HG03432 (cell line): ENCODE data around the gene KCNJ8.
"Not testable (repeated sequence)": the region's sequence is repeated elsewhere in the genome, so short reads cannot be mapped to it uniquely, and the experiment has no call there.

Experiments used
- ATAC-seq: cut with Tn5 transposase; IDR thresholded peaks from one replicate; pipeline ENCODE4 v1.9.1; 2021; ENCODE audit warnings: mild to moderate bottlenecking, moderate library complexity; ENCODE audit not compliant: unreplicated experiment

Gene KCNJ8

GRCh38 chr12:21788089-21788983 lies 13.8 kb upstream of the KCNJ8 start:
- ATAC-seq, result no peak

GRCh38 chr12:21786041-21786531 lies 11.6 kb upstream of the KCNJ8 start:
- ATAC-seq, result no peak

- not testable (repeated sequence) for ATAC-seq
Observed at GRCh38 chr12:21782723-21783122, 8.2 kb upstream of the KCNJ8 start.

GRCh38 chr12:21780786-21781185 lies 6.3 kb upstream of the KCNJ8 start:
- no peak for ATAC-seq

GRCh38 chr12:21776175-21776574 lies 1.7 kb upstream of the KCNJ8 start:
- no peak for ATAC-seq

- ATAC-seq, result no peak
Observed at GRCh38 chr12:21775133-21775820, 771 bp upstream of the KCNJ8 start.

- ATAC-seq, result no peak
Observed at GRCh38 chr12:21773806-21774205, 700 bp downstream of the KCNJ8 start.

- ATAC-seq, result no peak
Observed at GRCh38 chr12:21773263-21773741, 1.2 kb downstream of the KCNJ8 start.

- no peak for ATAC-seq
Observed at GRCh38 chr12:21771311-21771710, 3.2 kb downstream of the KCNJ8 start.

- ATAC-seq, result no peak
Observed at GRCh38 chr12:21769307-21769706, 5.2 kb downstream of the KCNJ8 start.

- ATAC-seq, result no peak
Observed at GRCh38 chr12:21766403-21766802, 8.1 kb downstream of the KCNJ8 start.

GRCh38 chr12:21764950-21765349 lies 9.6 kb downstream of the KCNJ8 start:
- ATAC-seq, result no peak

- ATAC-seq, result no peak
Observed at GRCh38 chr12:21764065-21764464, 10.4 kb downstream of the KCNJ8 start.

GRCh38 chr12:21763531-21763930 lies 11.0 kb downstream of the KCNJ8 start:
- ATAC-seq, result no peak

GRCh38 chr12:21759737-21760136 lies 14.8 kb downstream of the KCNJ8 start:
- ATAC-seq, result no peak

- no peak for ATAC-seq
Observed at GRCh38 chr12:21757735-21758134, 16.8 kb downstream of the KCNJ8 start.

GRCh38 chr12:21756699-21757098 lies 17.8 kb downstream of the KCNJ8 start:
- no peak for ATAC-seq

GRCh38 chr12:21751517-21751916 lies 23.0 kb downstream of the KCNJ8 start:
- ATAC-seq, result no peak

- no peak for ATAC-seq
Observed at GRCh38 chr12:21745258-21745657, 29.2 kb downstream of the KCNJ8 start.

- no peak for ATAC-seq
Observed at GRCh38 chr12:21731144-21731543, 43.4 kb downstream of the KCNJ8 start.

- no peak for ATAC-seq
Observed at GRCh38 chr12:21725731-21726130, 48.8 kb downstream of the KCNJ8 start.
